WTC11 (cell line): ENCODE results near the gene CARD6. TPM values are rescaled to one million over a fixed set of nuclear protein-coding genes. Genes with fewer than 3 reads are reported as not detected.
"Not testable (repeated sequence)": the region's sequence is repeated elsewhere in the genome, so short reads cannot be mapped to it uniquely, and the experiment has no call there.

Source experiments
- ATAC-seq: fragments of 200-7000 bp; cut with Tn5 transposase; 2 replicates; pipeline ENCODE4 v1.10.0; 2021; ENCODE audit warnings: mild to moderate bottlenecking, moderate library complexity
- CTCF ChIA-PET: fragments of 300-600 bp; sonication (Branson Sonifier 250); formaldehyde crosslinking; loops from one replicate; lab custom pipeline; 2021; ENCODE audit warnings: antibody characterized with exemption; lab: Charles Lee
- POLR2A ChIA-PET: fragments of 350-600 bp; sonication (Branson Sonifier 250); formaldehyde crosslinking; loops from one replicate; lab custom pipeline; 2021; ENCODE audit warnings: antibody characterized with exemption; lab: Charles Lee
- DNase-seq: peaks from one replicate; pipeline ENCODE4 v3.0.0; 2021; ENCODE audit warnings: low spot score
- H3K27ac Mint-ChIP-seq: 2 replicates; pipeline ENCODE4 v1.8.0; 2021; ENCODE audit warnings: mixed read lengths
- H3K27me3 Mint-ChIP-seq: 2 replicates; pipeline ENCODE4 v1.8.0; 2021; ENCODE audit warnings: low read depth, mild to moderate bottlenecking, moderate library complexity, mixed read lengths
- H3K36me3 Mint-ChIP-seq: 2 replicates; pipeline ENCODE4 v1.8.0; 2021; ENCODE audit warnings: mixed read lengths
- H3K4me1 Mint-ChIP-seq: 2 replicates; pipeline ENCODE4 v1.8.0; 2022; ENCODE audit warnings: mixed read lengths
- H3K4me3 Mint-ChIP-seq: 2 replicates; pipeline ENCODE4 v1.8.0; 2021; ENCODE audit warnings: mild to moderate bottlenecking, moderate library complexity, mixed read lengths
- H3K9me3 Mint-ChIP-seq: 2 replicates; pipeline ENCODE4 v1.8.0; 2021; ENCODE audit warnings: mixed read lengths
- ATF1 ChIP-seq: sonication (generic); formaldehyde crosslinking; IDR thresholded peaks from 2 replicates; pipeline ENCODE4 v1.8.1; 2023; ENCODE audit warnings: mild to moderate bottlenecking, moderate library complexity, missing genetic modification reagents
- ATF3 ChIP-seq: sonication (generic); formaldehyde crosslinking; conservative IDR thresholded peaks from 2 replicates; pipeline ENCODE4 v1.8.1; 2022; ENCODE audit warnings: mild to moderate bottlenecking, missing genetic modification reagents
- ATF6 ChIP-seq: sonication (generic); formaldehyde crosslinking; IDR thresholded peaks from 2 replicates; pipeline ENCODE4 v1.8.1; 2023; ENCODE audit warnings: mild to moderate bottlenecking, missing genetic modification reagents
- CREM ChIP-seq: sonication (generic); formaldehyde crosslinking; IDR thresholded peaks from 2 replicates; pipeline ENCODE4 v1.8.1; 2022; ENCODE audit warnings: mild to moderate bottlenecking, missing genetic modification reagents, moderate library complexity
- ETV6 ChIP-seq: sonication (generic); formaldehyde crosslinking; IDR thresholded peaks from 2 replicates; pipeline ENCODE4 v1.8.1; 2022; ENCODE audit warnings: mild to moderate bottlenecking, missing genetic modification reagents
- FOXK1 ChIP-seq: sonication (generic); formaldehyde crosslinking; IDR thresholded peaks from 2 replicates; pipeline ENCODE4 v1.8.0; 2022; ENCODE audit warnings: mild to moderate bottlenecking, moderate library complexity, missing genetic modification reagents
- GTF2I ChIP-seq: fragments of 250-450 bp; sonication (Bioruptor Pico); conservative IDR thresholded peaks from 2 replicates; pipeline ENCODE4 v1.4.0; 2021; ENCODE audit warnings: mild to moderate bottlenecking
- HMGA2 ChIP-seq: fragments of 250-450 bp; sonication (Bioruptor Pico); IDR thresholded peaks from 2 replicates; pipeline ENCODE4 v1.4.0; 2021; ENCODE audit warnings: mild to moderate bottlenecking, moderate library complexity
- MYBL2 ChIP-seq: sonication (generic); formaldehyde crosslinking; IDR thresholded peaks from 2 replicates; pipeline ENCODE4 v1.8.1; 2023; ENCODE audit warnings: mild to moderate bottlenecking, moderate library complexity, missing genetic modification reagents
- PRDM15 ChIP-seq: sonication (generic); formaldehyde crosslinking; IDR thresholded peaks from 2 replicates; pipeline ENCODE4 v1.8.0; 2022; ENCODE audit warnings: missing genetic modification reagents
- SOX15 ChIP-seq: fragments of 250-450 bp; sonication (Bioruptor Pico); IDR thresholded peaks from 2 replicates; pipeline ENCODE4 v1.9.0; 2021; ENCODE audit warnings: mild to moderate bottlenecking
- TEAD4 ChIP-seq: sonication (generic); formaldehyde crosslinking; IDR thresholded peaks from 2 replicates; pipeline ENCODE4 v1.8.0; 2022; ENCODE audit warnings: mild to moderate bottlenecking, missing genetic modification reagents
- TP53 ChIP-seq: sonication (generic); formaldehyde crosslinking; IDR thresholded peaks from 2 replicates; pipeline ENCODE4 v1.8.1; 2023; ENCODE audit warnings: mild to moderate bottlenecking, missing genetic modification reagents
- USF2 ChIP-seq: sonication (generic); formaldehyde crosslinking; IDR thresholded peaks from 2 replicates; pipeline ENCODE4 v1.8.1; 2023; ENCODE audit warnings: mild to moderate bottlenecking, missing genetic modification reagents, moderate library complexity
- ZNF232 ChIP-seq: sonication (generic); formaldehyde crosslinking; IDR thresholded peaks from 2 replicates; pipeline ENCODE4 v1.8.0; 2022; ENCODE audit warnings: mild to moderate bottlenecking, missing genetic modification reagents
- ZNF671 ChIP-seq: fragments of 250-450 bp; sonication (Bioruptor Pico); IDR thresholded peaks from 2 replicates; pipeline ENCODE4 v1.8.0; 2021; ENCODE audit warnings: mild to moderate bottlenecking
- total RNA-seq: library from RNA; stranded (reverse); gene quantifications from 3 replicates; pipeline ENCODE4 v1.2.3, GENCODE V29; 2021
- TF ChIP-seq, protein P1 (sequence below): sonication (generic); formaldehyde crosslinking; IDR thresholded peaks from 2 replicates; pipeline ENCODE4 v1.8.0; 2023; ENCODE audit warnings: mild to moderate bottlenecking, missing genetic modification reagents

Gene CARD6
- total RNA-seq, 1 experiment from 2014 or later = 0.24 TPM

GRCh38 chr5:40882291-40882690 is 41.1 kb downstream of the CARD6 start:
- Mint-ChIP-seq H3K36me3 (peaks cover 18% of the 10 kb centered on the region), H3K27ac (no peak overlapping the region), H3K27me3 (peaks cover 4% of the 10 kb centered on the region; the same call in 1 of the 2 replicates), H3K9me3 (peaks cover 29% of the 10 kb centered on the region), H3K4me1 (no peaks in the 10 kb centered on the region), H3K4me3 (no peak overlapping the region)
- TF ChIP-seq CREM (CRISPR knock-in tag) (no peak), FOXK1 (CRISPR knock-in tag) (no peak), ZNF232 (CRISPR knock-in tag) (no peak), ETV6 (CRISPR knock-in tag) (no peak), TP53 (CRISPR knock-in tag) (no peak), HMGA2 (CRISPR knock-in tag) (no peak), ZNF671 (no peak), MYBL2 (CRISPR knock-in tag) (no peak), PRDM15 (CRISPR knock-in tag) (no peak), SOX15 (CRISPR knock-in tag) (no peak), USF2 (CRISPR knock-in tag) (no peak), ATF1 (CRISPR knock-in tag) (no peak), ATF3 (CRISPR knock-in tag) (no peak), TEAD4 (CRISPR knock-in tag) (no peak), ATF6 (CRISPR knock-in tag) (no peak), GTF2I (CRISPR knock-in tag) (no peak)
- TF ChIP-seq, protein P1, sequence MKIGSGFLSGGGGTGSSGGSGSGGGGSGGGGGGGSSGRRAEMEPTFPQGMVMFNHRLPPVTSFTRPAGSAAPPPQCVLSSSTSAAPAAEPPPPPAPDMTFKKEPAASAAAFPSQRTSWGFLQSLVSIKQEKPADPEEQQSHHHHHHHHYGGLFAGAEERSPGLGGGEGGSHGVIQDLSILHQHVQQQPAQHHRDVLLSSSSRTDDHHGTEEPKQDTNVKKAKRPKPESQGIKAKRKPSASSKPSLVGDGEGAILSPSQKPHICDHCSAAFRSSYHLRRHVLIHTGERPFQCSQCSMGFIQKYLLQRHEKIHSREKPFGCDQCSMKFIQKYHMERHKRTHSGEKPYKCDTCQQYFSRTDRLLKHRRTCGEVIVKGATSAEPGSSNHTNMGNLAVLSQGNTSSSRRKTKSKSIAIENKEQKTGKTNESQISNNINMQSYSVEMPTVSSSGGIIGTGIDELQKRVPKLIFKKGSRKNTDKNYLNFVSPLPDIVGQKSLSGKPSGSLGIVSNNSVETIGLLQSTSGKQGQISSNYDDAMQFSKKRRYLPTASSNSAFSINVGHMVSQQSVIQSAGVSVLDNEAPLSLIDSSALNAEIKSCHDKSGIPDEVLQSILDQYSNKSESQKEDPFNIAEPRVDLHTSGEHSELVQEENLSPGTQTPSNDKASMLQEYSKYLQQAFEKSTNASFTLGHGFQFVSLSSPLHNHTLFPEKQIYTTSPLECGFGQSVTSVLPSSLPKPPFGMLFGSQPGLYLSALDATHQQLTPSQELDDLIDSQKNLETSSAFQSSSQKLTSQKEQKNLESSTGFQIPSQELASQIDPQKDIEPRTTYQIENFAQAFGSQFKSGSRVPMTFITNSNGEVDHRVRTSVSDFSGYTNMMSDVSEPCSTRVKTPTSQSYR (CRISPR knock-in tag) = no peak
- DNase-seq = no peak
- no peak for ATAC-seq
- ChIA-PET CTCF (no interaction called here), POLR2A (no interaction called here)

DNA sequence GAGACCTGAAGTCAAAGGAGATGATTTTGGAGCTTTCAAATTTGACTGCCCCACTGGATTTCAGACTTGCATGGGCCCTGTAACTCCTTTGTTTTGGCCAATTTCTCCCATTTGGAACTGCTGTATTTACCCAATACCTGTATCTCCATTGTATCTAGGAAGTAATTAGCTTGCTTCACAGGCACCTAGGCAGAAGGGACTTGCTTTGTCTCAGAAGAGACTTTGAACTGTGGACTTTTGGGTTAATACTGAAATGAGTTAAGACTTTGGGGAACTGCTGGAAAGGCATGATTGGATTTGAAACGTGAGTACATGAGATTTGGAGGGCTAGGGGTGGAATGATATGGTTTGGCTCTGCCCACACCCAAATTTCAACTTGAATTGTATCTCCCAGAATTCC is 41.9 kb downstream of the CARD6 start:
- POLR2A ChIA-PET, ATAC-seq, H3K27ac Mint-ChIP-seq, CTCF ChIA-PET, H3K4me3 Mint-ChIP-seq, H3K27me3 Mint-ChIP-seq, H3K4me1 Mint-ChIP-seq, DNase-seq: not testable (repeated sequence)
- Mint-ChIP-seq H3K9me3 (peaks cover 24% of the 10 kb centered on the region), H3K36me3 (peaks cover 18% of the 10 kb centered on the region)
